Esophagus squamous epithelium (tissue), 4 donors: ENCODE results near the gene SLC37A3.

Experiments
- CTCF ChIP-seq, 6 experiments: fragments of 450-650 bp in 4 of 6; fragments of 200-600 bp in 2 of 6; sonication (generic) in 2 of 6; IDR thresholded peaks; one replicate each; pipeline ENCODE4 v1.5.1; 2016 to 2019; ENCODE audit warnings: antibody characterized with exemption in 6 of 6, mild to moderate bottlenecking in 4 of 6, moderate library complexity in 4 of 6
- POLR2A ChIP-seq, 4 donors: fragments of 450-650 bp; IDR thresholded peaks; one replicate each; pipeline ENCODE4 v1.6.1; 2017; ENCODE audit warnings: antibody characterized with exemption in 4 of 4, mild to moderate bottlenecking in 4 of 4, moderate library complexity in 3 of 4

DNA sequence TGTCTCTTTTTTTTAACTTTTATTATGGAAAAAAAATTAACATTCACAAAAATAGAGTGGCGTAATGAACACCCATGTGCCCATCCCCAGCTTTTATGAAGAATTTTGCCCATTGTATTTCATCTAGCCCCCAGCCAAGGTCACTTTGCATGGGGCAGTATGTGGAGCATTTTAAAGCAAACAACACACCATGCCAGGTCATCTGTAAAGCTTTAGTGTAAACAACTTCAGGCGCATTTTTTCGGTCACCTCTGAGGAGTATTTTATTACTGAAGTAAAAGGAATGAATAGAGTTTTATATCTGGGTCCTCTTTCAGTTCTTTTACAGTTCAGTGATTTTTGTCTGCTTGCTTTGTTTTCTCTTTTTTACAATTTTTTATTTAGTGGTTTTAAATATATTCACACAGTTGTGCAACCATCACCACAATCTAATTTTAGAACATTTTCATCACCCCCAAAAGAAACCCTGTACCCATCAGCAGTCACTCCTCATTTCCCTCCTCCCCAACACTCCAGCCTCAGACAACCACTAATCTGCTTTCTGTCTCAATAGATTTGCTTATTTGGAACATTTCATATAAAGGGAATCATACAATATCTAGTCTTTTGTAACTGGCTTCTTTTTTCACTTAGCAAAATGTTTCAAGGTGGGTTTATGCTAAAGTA lies 87.9 kb downstream of the SLC37A3 start:
- TF ChIP-seq CTCF (IDR thresholded peaks at IDR 0.05): no peak
- TF ChIP-seq POLR2A (IDR thresholded peaks at IDR 0.05): no peak
